Loucy (cell line): ENCODE data around the gene TBKBP1.
"Not testable (repeated sequence)": the region's sequence is repeated elsewhere in the genome, so short reads cannot be mapped to it uniquely, and the experiment has no call there.

ENCODE experiments used
- H2AFZ ChIP-seq: fragments of 200-600 bp; sonication (generic); 2 replicates; pipeline ENCODE4 v1.6.0; 2016; ENCODE audit warnings: antibody characterized with exemption, mild to moderate bottlenecking, low read length, moderate library complexity
- H3F3A ChIP-seq: fragments of 200-600 bp; 2 replicates; pipeline ENCODE4 v1.6.0; 2016; ENCODE audit warnings: antibody characterized with exemption, low read depth, mild to moderate bottlenecking
- H3K27me3 ChIP-seq: fragments of 200-600 bp; sonication (generic); 2 replicates; pipeline ENCODE4 v1.6.1; 2014; ENCODE audit warnings: low read length, mild to moderate bottlenecking; ENCODE audit not compliant: insufficient read depth, poor library complexity, severe bottlenecking
- H3K36me3 ChIP-seq: fragments of 200-600 bp; sonication (generic); 2 replicates; pipeline ENCODE4 v1.6.1; 2016; ENCODE audit warnings: low read length; ENCODE audit not compliant: insufficient read depth
- H3K4me1 ChIP-seq: fragments of 200-600 bp; sonication (generic); 2 replicates; pipeline ENCODE4 v1.5.1; 2014; ENCODE audit warnings: low read length, mild to moderate bottlenecking; ENCODE audit not compliant: insufficient read depth, poor library complexity, severe bottlenecking
- H3K4me2 ChIP-seq: fragments of 200-600 bp; sonication (generic); 2 replicates; pipeline ENCODE4 v1.6.0; 2014; ENCODE audit warnings: antibody characterized with exemption, low read length, low read depth, mild to moderate bottlenecking; ENCODE audit not compliant: poor library complexity, severe bottlenecking
- H3K4me3 ChIP-seq: fragments of 200-600 bp; sonication (generic); 2 replicates; pipeline ENCODE4 v1.5.1; 2014; ENCODE audit warnings: low read length, mild to moderate bottlenecking, mixed read lengths; ENCODE audit not compliant: poor library complexity, severe bottlenecking
- H3K79me2 ChIP-seq: fragments of 200-600 bp; sonication (generic); 2 replicates; pipeline ENCODE4 v1.6.1; 2014; ENCODE audit warnings: low read length; ENCODE audit not compliant: insufficient read depth
- H3K9ac ChIP-seq: fragments of 200-600 bp; sonication (generic); 2 replicates; pipeline ENCODE4 v1.6.0; 2014; ENCODE audit warnings: mild to moderate bottlenecking, low read depth, low read length, moderate library complexity; ENCODE audit not compliant: poor library complexity, severe bottlenecking
- H3K9me2 ChIP-seq: fragments of 200-600 bp; sonication (generic); replicated peaks from 2 replicates; pipeline ENCODE4 v1.6.1; 2016; ENCODE audit warnings: low read depth, low read length, mixed read lengths
- H3K9me3 ChIP-seq: fragments of 200-600 bp; sonication (generic); 2 replicates; pipeline ENCODE4 v1.6.1; 2014; ENCODE audit warnings: mild to moderate bottlenecking, antibody characterized with exemption, low read length, low read depth; ENCODE audit not compliant: insufficient read depth
- H4K20me1 ChIP-seq: fragments of 200-600 bp; sonication (generic); 2 replicates; pipeline ENCODE4 v1.6.0; 2014; ENCODE audit warnings: antibody characterized with exemption, low read length, mild to moderate bottlenecking; ENCODE audit not compliant: insufficient read depth, poor library complexity, severe bottlenecking
- CTCF ChIP-seq: fragments of 200-600 bp; sonication (generic); conservative IDR thresholded peaks from 2 replicates; pipeline ENCODE4 v1.5.1; 2014; ENCODE audit warnings: mild to moderate bottlenecking, antibody characterized with exemption, low read length
- EZH2phosphoT487 ChIP-seq: fragments of 200-600 bp; IDR thresholded peaks from 2 replicates; pipeline ENCODE4 v1.6.1; 2018; ENCODE audit warnings: antibody characterized with exemption, mild to moderate bottlenecking, moderate library complexity, borderline replicate concordance

TBKBP1 gene

GRCh38 chr17:47676510-47677165, 17.3 kb upstream of the TBKBP1 start:
- Histone ChIP-seq H3K36me3 (peaks cover 95% of the 10 kb centered on the region), H3K79me2 (peaks cover 3% of the 10 kb centered on the region; the same call in 1 of the 2 replicates), H3K9ac (no peak overlapping the region), H3K4me2 (no peak overlapping the region), H3F3A (no peaks in the 10 kb centered on the region; the same call in 1 of the 2 replicates), H3K9me2 (no peaks in the 10 kb centered on the region), H3K4me1 (no peaks in the 10 kb centered on the region), H2AFZ (no peak overlapping the region), H3K27me3 (no peaks in the 10 kb centered on the region), H3K9me3 (no peaks in the 10 kb centered on the region), H4K20me1 (peaks cover 21% of the 10 kb centered on the region), H3K4me3 (no peak overlapping the region)
- no peak for TF ChIP-seq EZH2phosphoT487
- no peak for TF ChIP-seq CTCF

- no peak overlapping the region for H3K4me3 ChIP-seq
- peaks cover 95% of the 10 kb centered on the region for H3K36me3 ChIP-seq
- H3K27me3 ChIP-seq, result no peaks in the 10 kb centered on the region
- no peaks in the 10 kb centered on the region for H3K9me2 ChIP-seq
- no peak overlapping the region for H3K4me2 ChIP-seq
- H3K4me1 ChIP-seq, result no peaks in the 10 kb centered on the region
- H3K9ac ChIP-seq, result no peak overlapping the region
- H3K79me2 ChIP-seq, result no peaks in the 10 kb centered on the region
- no peak overlapping the region for H2AFZ ChIP-seq
- H3K9me3 ChIP-seq, result no peaks in the 10 kb centered on the region
- no peak for TF ChIP-seq CTCF
- TF ChIP-seq EZH2phosphoT487, result no peak
- peaks cover 13% of the 10 kb centered on the region for H4K20me1 ChIP-seq
- H3F3A ChIP-seq, result no peaks in the 10 kb centered on the region; the same call in 1 of the 2 replicates
These were observed 15.8 kb upstream of the TBKBP1 start for GRCh38 chr17:47678196-47678595.

GRCh38 chr17:47682138-47682537, 11.8 kb upstream of the TBKBP1 start:
- H3K9me3 ChIP-seq, result no peaks in the 10 kb centered on the region
- peaks cover 82% of the 10 kb centered on the region for H3K36me3 ChIP-seq
- H3K9ac ChIP-seq, result no peak overlapping the region
- H3K27me3 ChIP-seq, result no peaks in the 10 kb centered on the region
- no peaks in the 10 kb centered on the region; the same call in 1 of the 2 replicates for H3F3A ChIP-seq
- no peak overlapping the region for H3K4me2 ChIP-seq
- no peaks in the 10 kb centered on the region for H3K79me2 ChIP-seq
- no peak overlapping the region for H3K4me3 ChIP-seq
- H4K20me1 ChIP-seq, result no peaks in the 10 kb centered on the region
- no peaks in the 10 kb centered on the region for H3K9me2 ChIP-seq
- H2AFZ ChIP-seq, result no peak overlapping the region
- H3K4me1 ChIP-seq, result no peaks in the 10 kb centered on the region
- TF ChIP-seq CTCF (no peak), EZH2phosphoT487 (no peak)

GRCh38 chr17:47682727-47683126, 11.2 kb upstream of the TBKBP1 start:
- H3F3A ChIP-seq, H3K9me2 ChIP-seq, H3K79me2 ChIP-seq, H3K4me1 ChIP-seq, H2AFZ ChIP-seq, H3K4me3 ChIP-seq, H4K20me1 ChIP-seq, H3K9ac ChIP-seq, H3K4me2 ChIP-seq, H3K27me3 ChIP-seq, H3K9me3 ChIP-seq: not testable (repeated sequence)
- peaks cover 77% of the 10 kb centered on the region for H3K36me3 ChIP-seq
